IPS-NIHi7 (cell line): Measurements from ENCODE around the gene EHD4.

Experiments
- DNase-seq: peaks from one replicate; pipeline ENCODE4 v3.0.0; 2012; ENCODE audit warnings: mixed read lengths; ENCODE audit errors: extremely low spot score

The EHD4 gene

DNA sequence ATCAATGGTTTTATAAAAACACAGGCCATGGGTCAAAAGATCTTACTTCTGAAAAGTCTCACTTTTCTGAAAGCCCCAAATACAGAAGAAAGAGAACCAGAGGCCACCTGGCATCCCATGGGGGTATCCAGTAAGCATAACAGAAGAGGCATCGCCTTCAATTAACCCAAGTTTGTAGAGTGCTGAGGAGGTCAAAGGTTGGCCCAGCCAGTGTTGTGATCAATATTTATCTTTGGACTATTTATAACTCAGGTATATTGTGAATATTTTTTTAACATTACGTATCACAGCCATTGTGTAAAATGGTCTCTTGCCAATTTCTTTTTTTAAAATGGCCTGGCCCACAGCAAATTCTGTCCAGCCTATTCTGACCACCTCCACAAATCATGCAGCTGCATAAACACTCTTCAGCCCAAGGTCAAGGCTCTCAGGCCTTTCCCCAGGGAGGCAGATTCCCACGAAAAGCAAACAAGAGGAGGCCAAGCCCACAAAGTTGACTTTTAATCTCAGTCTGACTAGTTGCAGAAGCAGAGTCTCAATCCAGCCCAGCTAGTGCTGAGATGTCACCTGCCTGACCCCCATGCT is 52.3 kb downstream of the EHD4 start:
- no peak for DNase-seq

DNA sequence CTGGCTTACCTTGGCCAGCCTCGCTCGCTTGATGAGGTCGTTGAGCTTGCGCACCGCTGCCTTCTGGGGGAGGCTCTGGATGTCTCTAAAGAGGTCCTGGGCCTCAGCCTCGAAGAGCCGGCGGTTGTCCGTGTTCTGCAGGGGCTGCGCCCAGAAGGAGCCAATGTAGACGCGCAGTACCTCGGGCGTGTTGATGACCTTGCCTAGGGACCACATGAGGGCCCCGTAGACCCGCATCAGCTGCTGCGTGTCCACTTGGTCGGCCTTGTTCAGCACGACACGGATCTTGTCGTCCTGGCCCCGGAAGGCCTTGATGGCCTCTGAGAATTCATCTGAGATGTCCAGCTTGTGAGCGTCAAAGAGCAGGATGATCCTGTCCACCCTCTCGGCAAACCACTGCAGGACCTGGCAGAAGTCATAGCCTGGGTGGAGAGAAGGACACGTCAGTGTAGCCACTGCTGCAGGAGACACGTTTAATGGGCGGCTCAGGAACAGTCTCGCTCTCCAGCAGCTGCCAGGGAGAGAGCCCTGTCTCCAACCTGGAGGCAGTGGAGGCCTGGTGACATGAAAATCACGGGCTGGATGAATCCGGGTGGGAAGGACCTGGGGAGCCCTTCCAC is 53.0 kb downstream of the EHD4 start:
- no peak for DNase-seq

DNA sequence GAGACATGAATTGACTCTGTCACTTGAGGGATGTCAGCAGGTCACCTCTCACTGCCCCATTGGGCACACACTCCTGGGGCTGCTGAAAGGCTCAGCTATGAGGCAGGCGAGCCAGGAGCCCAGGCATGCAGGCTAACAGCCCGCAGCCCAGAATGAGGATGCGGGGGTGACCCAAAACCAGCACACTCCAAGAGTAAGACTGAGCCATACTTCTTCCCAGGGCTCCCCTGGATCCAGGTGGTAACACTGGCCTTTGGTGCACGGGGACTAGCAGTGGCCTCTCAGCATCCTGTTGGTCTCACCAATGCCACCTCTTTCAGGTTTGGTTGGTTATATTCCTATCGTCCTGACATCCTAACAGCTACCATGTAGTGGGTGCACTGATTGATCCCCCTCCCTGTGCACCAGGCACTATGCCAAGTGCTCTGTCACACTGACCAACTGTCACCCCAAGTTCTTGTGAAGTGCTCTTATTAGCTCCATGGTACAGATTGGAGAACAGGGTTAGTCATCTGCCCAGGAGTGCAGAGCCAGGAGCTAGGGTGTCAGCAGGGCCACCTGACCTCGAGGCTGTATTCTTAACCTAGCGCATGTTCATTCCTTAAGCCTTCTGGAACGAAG is 53.7 kb downstream of the EHD4 start:
- no peak for DNase-seq

DNA sequence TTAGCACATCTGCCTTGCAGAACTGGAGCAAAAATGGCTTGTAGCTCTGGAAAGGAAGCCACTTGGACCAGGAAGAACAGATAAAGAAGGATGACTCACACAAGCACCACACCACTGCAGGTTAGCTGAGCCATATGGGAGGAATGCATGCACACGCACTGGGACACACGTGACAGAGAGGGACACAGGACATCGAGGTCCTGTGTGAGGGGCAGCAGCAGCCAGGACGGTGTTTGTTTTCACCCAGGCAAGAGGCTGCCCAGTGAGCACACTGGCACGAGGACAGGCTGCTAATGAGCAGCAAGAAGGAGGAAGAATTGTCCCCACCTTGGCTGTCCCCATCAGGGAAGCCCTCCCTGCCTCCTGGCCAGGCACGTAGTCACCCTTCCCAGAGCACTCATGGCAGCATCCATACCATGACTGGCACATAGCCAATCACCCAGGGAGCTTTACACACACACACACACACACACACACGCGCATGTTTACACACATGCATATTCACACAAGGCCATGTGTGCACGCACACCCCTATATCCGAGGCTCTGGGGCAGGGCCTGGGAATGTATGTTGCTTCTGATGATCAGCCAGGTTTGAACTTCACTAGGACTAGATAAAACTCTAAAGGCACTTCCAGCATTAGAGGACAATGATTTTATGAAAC is 54.5 kb downstream of the EHD4 start:
- DNase-seq, result no peak

DNA sequence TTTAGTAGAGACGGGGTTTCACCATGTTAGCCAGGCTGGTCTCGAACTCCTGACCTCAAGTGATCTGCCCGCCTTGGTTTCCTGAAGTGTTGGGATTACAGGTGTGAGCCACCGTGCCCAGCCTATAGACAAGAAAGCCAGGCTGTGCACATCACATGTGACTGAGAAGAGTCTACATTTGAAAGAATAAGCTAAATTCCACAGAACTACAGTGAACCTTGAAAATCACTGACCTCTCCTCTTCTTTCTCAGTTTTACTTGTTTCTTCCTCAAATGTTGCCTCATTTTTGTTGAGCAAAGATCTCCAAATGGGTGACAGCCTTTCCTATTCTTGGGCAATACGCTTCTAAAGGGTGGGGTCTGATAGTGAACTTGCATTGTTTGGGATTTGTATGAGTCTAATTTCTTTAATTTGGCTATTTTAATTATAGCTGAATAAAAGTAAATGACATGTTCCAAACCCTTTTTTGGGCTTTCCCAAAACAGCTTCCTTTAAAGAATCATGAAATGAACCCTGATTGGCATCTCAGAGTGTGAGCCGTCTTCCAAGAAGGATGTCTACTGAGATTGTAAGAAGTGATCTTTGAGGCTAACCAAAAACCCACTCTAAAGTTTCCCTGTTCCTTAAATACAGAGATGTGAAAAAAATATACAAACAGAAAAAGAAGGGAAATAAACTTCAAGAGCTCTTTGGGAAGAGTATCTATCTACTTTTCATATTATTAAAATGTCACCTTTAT is 56.9 kb downstream of the EHD4 start:
- no peak for DNase-seq

DNA sequence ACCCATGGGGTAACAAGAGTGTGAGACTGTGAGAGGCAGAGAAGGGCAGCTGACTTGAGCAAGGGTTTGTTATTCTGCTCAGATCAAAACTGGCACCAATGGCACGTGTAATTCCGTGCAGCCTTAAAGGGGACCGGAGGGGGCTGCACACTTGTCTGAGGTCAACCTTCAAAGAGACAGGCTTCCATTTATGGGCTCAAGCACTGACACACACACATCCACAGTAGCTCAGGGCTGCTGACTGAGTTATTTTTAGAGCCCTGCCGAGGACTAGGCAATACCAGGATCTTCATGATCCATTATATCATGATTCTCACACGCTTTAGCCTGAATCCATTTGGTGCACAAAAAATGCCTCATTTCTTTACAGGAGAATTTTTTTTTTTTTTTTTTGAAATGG is 57.9 kb downstream of the EHD4 start:
- no peak for DNase-seq

DNA sequence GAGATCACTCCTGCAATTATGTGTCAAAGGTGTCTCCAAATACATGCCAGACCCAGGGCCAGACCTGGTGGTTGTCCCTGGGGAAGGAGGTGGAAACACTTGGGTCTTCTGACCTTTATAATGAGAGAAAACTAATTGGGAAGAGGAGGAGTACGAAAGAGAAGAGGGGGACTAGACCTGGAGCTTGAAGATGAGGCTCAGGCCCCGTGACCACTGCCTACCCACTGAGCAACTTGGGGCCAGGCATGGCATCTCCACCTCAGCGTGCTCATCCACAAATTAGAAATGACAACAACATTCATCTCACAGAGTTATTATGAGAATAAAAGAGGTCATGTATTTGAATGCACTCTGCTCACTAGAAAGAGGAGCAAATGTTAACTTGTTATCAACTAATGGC is 59.1 kb downstream of the EHD4 start:
- DNase-seq, result no peak

DNA sequence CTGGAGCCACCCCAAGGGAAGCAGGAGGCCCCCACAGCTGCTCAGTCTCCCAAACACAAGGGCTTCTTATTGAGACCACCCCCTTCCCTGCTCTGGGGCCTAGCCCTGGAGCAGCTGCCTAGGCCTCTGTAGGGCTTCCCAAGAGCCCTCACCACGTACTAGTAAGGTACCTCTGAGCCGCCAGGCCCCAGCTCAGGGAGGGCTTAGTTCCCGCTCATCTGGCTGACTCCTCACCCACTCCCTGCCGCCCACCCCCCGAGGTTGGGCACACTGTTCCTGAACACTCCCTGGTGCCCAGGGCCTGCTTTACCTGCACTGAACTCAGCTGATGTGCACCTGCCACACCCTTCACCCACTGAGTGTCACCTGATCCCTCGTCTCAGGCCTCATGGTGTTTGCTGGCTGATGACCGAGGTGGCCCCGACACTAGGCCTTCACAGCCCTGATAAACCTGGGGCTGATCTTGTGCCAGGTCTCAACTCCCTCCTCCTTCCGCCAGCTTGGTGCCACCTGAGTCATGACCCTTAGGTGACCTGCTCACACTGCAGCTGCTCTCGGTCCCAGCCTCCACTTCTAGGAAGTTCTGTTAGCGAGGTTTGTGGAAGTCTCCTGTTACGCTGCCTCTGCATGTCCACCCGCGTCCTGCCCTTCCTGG is 60.5 kb downstream of the EHD4 start:
- no peak for DNase-seq

DNA sequence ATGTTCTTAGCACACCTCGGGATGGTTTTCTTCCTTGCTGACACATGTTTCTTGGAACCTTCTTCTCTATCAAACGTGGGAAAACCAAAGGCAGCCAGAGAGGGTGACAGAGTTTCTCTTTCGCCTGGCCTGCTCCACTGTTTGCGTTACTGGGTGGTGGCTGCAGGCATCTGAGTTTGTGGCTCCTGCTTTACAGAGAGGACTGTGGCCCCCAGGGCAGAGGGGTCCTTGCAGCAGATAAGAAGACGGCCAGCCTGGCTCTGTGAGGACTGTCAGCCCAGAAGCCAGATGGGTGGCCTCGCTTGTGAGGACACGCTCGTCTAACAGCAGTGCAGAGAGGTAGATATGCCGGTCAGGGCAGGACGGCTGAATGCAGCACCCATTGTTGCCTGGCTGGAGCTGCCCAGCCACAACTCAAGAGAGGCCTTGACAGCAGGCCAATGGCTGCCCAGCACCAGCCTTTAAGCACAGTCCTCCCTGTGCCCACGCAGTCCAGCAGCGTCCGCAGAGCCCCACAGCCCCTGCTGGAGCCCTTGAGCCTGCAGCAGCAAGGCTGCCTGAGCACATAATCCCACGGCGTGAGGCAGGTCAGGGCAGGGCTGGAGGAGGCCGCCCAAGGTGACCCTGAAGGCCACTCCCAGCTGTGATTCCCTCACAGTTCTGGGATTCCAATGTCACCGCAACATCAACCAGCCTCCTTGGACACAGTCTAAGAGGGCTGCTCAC is 63.5 kb downstream of the EHD4 start:
- DNase-seq, result no peak

DNA sequence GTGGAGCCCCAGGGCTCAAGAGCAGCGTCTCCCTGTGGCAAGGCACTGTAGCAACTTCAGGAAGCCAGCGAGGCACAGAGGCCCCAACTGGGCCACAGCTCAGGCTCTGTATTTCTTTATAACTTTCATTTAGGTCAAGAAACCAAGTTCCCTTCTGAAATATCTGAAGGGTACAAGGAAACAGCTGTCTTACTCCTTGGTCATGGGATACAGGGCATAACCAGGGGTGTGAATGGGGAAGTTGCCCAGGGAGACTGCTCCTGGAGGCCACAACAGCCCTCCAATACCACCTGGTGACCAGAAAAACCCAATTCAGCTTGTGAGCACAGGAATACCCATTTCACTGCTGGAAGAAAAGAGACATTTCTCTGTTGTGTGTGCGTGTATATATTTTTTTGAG is 65.2 kb downstream of the EHD4 start:
- no peak for DNase-seq

DNA sequence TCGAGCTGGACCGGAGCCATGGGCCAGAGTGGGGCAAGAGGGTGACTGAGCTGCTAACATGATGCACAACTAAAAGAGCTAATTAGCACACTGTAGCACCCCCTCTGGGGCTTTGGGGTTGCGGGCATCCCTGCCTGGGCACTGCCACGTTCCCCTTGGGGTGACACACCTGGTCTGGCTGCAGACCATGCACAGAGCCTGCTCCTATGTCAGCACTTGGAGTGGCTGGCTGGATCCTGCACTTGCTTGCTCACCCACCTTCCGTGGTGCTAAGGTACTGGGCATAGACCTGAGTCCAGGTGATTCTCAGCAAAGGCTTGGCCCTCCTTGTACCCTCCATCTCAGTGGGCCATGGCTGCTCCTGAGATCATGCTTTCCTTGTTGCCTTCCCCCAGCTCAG is 65.7 kb downstream of the EHD4 start:
- DNase-seq, result no peak

DNA sequence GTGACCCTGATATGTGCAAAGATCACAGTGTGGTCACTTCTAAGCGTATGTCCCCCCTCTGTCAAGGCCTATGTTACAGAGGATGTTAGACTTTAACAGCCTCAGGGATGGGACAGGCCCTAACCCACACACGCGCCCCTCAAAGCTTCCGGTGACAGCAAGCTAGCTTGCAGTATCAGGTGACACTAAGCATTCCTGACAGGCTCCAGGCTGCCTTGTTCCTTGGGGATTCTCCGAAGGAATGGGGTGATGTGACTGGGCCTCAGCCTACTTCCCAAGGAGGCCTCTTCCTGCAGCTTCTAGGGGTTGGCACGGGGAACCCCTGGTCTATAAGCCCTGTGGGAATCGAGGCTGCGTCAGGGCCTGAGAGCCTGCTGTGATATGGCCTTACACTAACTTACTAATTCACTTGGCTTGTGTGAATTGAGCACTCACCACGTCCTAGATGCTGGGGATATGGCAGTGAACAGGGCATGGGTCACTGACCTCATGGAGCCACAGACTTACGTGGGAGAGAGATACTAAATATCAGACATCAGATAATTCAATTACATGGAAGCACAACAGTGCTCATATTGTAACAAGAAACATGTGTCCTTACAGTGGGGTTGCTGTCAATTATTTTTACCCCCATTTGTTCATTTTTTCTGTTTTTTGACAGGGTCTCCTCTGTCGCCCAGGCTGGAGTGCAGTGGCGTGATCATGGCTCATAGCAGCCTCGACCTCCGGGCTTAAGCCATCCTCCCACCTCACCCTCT is 67.1 kb downstream of the EHD4 start:
- DNase-seq, result no peak

DNA sequence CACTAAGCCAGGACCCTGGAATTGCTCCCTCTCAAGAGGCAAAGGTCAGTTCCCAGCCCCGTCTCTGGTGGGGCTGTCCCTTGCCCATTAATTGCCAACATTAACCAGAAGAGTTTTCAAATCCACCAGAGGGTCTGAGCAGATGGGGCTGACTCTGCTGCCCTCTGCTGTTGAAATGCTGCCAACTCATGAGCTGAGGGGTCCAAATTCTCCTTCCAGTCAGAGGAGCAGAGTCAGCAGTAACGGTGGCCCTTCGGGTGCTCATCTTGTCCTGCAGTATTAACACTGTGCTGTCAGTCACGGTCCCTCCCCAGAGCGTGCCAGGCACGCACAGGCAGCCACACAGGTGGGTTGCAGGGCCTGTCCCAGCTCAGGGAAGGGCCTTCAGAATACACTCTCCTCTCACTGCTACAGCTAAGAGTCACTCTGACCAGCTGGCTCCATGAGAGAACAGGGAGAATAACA is 67.8 kb downstream of the EHD4 start:
- peak; percentile 92 for DNase-seq

DNA sequence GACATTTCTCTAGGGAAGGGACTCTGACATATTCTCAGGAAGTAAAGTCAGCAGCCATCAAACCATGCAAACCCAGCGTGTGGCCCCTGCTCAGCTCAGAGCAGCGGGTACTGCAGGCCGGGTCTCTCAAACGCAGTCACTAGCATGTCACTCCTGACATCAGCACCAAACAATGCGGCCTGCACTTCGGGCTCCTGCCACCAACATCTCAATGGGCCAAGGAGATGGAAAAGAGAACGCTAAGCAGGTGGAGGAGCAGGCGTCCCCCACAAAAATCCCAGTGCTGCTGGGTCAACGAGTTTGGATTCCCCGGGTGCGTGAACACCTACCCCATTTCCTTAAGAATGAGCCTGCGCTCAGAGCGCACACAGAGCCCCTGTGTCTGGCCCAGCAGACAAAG is 68.6 kb downstream of the EHD4 start:
- no peak for DNase-seq

DNA sequence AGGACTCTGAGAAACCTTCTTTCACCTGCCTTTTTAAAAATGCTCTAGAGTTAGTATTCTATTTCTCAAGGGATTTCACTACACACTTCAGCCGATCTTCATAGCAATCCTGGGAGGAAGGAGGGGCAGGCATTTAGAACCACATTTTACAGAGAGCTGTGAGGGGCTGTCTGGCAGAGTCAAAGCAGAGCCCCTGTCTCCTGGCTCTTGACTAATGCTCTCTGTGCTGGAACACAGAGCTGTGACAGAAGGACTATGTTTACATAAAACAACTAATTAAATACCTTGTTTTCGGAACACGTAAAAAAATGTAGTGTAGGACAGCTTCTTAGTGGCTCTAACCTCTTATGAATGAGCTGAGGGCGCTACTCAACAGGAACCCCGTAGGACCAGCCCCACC is 70.9 kb downstream of the EHD4 start:
- no peak for DNase-seq

DNA sequence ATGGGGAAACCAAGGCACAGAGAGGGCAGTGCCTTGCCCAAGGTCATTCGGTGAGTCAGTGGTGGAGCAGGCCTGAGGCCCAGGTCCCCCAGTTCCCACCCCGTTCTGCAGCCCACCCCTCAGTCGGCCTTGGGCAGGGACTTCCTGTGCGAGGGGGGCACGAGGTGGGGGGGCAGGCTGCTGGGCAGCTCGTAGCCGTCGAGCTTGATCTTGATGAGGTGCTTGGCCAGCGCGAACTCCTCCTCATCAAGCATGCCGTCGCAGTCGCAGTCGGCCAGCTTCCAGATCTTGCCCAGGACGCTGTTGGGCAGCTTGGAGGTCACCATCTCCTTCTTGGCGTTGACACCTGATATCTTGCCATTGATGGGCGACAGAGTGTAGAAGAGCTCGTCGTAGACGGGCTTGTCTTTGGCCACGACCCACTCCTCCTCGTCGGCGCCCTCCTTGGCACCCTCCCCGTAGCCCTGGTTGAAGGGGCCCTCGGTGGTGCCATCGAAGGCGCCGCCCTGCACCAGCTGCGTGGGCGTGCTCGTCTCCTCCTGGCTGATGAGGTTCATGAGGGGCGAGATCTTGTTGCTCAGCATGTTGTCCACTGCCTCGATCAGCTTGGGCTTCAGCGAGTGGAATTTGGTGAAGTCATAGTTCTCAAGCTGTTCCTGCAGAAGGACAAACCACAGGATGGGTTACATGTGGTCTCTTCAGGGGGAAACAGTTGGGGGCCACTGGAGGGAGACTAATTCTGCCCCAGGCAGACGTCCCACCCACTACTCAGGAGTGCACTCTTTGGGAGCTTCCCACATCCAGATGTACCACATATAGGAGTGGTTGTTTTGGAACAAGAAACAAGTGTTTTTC is 71.6 kb downstream of the EHD4 start:
- no peak for DNase-seq

DNA sequence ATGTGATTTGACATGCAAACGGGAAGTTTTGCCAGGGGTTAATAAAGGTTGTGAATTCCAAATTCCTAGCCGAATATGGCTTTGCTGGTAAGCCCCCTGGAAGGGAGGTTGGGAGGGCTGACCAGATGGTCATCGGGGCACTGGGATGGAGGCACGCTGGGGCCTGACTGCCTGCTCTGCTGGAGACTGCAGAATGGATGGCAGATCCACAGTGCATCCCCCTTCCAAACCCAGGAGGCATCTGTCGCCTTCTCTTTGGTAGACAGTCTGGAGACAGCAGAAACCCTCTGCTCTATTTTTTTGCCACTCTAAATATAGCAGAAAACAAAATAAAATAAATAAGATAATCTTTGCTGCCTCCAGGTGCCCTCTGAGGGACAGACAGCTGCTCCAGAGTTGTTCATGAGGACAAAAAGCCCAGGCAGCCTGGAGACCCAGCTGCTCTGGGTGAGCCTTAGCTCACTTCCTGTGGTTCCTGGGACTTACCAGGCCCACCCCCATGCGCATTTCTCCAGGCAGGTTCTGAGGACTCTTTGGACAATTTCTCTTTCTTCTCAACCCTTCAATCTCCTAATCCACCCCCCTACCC is 72.4 kb downstream of the EHD4 start:
- no peak for DNase-seq

DNA sequence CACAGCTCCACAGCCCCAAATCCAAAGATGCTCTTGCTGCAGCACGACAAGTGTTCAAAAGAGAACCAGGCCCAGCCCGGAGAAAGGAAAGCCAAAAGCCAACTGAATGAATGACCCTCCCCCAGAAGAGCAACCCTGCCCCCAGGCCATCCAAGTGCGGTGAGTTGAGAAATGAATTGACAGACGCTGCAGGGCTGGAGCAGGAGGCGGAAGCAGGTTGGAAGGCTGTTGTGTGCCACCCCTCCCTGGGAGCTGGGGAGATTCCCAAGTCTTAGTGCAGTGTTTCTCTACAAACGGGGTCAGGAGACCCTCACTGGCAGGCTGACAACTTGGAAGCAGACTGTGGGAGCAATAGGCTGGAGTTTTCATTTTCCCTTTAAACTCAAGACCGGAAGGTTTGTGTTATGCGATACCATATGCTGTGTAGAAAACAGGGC is 75.0 kb downstream of the EHD4 start:
- DNase-seq, result no peak

DNA sequence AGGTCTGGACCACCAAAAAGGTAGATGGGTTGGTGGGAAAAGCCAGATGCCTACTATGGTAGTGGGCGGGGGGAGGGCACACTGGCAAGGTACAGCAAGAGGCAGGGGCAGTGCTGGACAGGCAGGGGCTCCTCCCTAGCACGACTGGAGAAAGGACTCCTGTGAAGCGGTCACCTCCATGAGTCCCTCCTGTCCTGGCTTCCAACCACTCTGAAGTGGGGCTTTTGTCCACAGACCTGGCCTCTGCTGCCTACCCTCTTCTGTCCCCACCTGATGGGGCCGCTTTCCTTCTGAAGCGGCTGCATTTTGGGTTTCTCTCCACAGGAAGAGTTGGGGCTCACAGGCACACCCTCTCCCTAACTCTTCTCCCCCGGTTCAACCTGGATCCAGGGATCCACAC is 75.8 kb downstream of the EHD4 start:
- no peak for DNase-seq
